GM18951 (cell line): ENCODE data around the gene DIP2B.

ENCODE experiments used
- POLR2A ChIP-seq: IDR thresholded peaks from 4 replicates; pipeline ENCODE4 v1.6.1; 2011; ENCODE audit warnings: mild to moderate bottlenecking; ENCODE audit not compliant: insufficient read length, insufficient read depth; ENCODE audit errors: extremely low read depth
- in situ Hi-C: fragments of 300-500 bp; cut with MboI; formaldehyde crosslinking; loops from one replicate; pipeline ENCODE4 v1.12.0; 2022; ENCODE audit warnings: low sequenced_read_pairs, mixed read lengths, inconsistent platforms; ENCODE audit not compliant: unreplicated experiment

DIP2B gene

DNA sequence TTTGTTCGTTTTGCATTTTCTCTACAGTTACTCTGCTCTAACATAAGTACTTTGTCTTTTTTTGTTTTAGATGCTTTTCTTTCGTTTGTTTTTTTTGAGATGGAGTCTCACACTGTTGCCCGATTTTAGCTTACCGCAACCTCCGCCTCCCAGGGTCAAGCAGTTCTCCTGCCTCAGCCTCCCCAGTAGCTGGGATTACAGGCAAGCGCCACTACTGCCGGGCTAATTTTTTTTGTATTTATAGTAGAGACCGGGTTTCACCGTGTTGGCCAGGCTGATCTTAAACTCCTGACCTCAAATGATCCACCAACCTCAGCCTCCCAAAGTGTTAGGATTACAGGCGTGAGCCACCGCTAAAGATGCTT lies 2.7 kb downstream of the DIP2B start:
- no peak for TF ChIP-seq POLR2A
- in situ Hi-C loops = loop anchor here (5.0 to 25.0 kb wide), 2 partner anchors 130 to 505 kb away; no protein-coding TSS in a partner anchor

DNA sequence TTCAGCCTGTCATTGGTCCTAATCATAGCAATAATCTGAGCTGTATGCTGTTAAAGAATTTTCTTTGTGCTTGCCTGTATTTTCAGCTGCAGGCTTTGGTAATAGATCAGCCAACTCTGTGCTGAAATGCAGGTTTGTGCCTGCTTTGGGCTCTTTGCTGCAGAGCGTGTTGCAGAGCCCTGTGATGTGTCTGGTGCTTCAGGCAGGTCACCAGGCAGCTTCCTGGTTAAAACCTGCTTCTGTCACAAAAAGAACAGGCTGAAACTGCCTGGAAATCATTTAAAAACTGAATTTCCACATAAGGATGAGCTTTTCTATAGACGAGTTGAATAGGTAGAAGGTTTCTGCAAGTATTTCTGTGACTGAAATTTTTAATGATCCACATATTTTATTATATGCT lies 3.1 kb downstream of the DIP2B start:
- in situ Hi-C loops = loop anchor here (5.0 to 25.0 kb wide), 2 partner anchors 129 to 504 kb away; no protein-coding TSS in a partner anchor
- no peak for TF ChIP-seq POLR2A

DNA sequence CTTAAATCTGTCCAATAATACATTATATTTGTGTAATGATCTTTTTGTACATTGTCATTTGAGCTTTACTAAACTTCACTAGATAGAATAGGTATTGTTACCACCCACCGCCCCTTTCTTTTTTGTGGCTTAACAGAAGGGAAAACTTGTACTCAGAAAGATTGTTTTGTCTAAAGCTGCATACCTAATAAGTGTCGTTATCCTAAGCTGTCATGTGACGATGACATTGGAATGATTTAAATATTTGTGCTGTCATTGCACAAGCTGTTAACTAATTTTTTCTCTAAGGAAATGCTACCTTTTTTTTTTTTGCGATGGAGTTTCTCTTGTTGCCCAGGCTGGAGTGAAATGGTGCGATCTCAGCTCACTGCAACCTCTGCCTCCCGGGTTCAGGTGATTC lies 3.6 kb downstream of the DIP2B start:
- TF ChIP-seq POLR2A = no peak

DNA sequence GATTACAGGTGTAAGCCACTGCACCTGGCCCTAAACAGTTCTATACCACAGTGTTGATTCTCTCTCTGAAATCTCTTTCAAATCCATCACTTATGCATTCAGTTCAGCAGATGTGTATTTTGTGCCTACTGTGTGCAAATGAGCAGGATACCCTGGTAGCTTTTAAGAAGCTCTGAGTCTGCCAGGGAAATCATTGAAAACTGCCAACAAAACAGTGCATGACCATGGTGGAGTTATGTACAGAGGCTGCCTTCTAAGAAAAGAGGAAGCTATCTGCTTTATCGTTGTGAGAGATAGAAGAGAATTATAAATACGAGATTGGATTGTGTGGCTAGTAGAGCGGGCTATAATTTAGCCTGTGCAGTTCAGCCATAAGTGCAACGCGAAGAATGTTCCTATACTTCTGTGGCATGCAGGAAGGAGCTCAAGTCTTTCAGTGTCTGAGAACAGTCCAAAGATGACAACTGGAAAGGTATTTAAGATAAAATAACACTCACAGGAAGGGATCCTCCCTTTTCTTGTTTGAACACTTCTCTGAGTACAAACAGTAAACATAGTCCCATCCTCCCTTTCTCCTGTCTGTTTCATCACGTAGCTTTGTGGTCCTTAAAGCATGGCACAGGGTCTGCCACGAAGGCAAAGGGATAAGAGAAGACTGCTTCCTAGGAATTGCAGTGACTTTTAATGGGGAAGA lies 4.3 kb downstream of the DIP2B start:
- no peak for TF ChIP-seq POLR2A
- in situ Hi-C loops = loop anchor here (5.0 to 25.0 kb wide), 2 partner anchors 128 to 503 kb away; no protein-coding TSS in a partner anchor

More for the DNA sequence above, 3.6 kb downstream of the DIP2B start:
- in situ Hi-C loops = loop anchor here (5.0 to 25.0 kb wide), 2 partner anchors 129 to 504 kb away; no protein-coding TSS in a partner anchor

DNA sequence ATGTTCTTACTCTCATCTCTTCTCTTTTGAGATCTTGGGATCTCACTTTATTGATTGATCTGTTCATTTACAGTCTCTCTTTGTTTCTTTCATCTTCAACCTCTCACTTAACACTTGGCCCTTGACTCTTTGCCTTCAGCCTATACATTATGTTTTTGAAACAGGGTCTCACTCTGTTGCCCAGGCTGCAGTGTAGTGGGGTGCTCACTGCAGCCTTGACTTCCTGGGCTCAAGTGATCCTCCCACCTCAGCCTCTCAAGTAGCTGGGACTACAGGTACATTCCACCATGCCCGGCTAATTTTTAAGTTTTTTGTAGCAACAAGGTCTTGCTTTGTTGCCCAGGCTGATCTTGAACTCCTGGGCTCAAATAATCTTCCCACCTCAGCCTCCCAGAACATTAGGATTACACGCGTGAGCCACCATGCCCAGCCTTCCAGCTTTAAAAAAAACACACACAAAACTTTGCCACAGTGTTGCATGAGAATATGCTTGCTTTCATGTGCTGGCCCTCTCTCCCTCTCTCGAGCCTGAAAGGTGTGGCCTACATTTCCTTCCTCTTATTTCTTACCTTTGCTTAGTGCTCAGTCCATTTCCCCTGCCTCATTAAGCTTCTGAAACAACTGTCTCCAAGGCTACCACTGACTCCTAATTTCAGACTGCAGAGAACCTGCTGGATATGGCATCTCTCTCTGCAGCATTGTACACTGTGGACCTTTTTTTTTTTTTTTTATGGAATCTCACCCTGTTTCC lies 9.9 kb downstream of the DIP2B start:
- in situ Hi-C loops = loop anchor here (25.0 kb wide), 1 partner anchor 498 kb away; no protein-coding TSS in a partner anchor

DNA sequence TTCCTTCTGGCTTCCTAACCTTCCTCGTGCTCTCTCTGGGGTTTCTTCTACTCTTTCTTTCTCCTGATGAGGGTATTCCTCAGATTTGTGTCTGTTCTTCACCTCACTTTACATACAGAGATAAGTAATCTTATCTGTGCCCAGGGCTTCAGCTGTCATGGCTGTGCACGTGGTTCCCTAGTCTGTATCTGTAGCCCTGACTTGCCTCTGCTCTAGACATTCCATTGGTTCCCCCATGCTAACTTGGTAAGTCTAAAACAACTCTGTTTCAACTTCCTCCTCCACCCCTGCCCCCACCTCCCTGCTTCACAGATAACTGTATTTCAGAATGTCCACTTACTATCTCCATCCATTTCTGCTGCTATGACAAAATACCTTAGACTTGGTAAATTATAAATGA lies 10.8 kb downstream of the DIP2B start:
- TF ChIP-seq POLR2A = no peak
- in situ Hi-C loops = loop anchor here (25.0 kb wide), 1 partner anchor 497 kb away; no protein-coding TSS in a partner anchor

More for the DNA sequence above, 9.9 kb downstream of the DIP2B start:
- no peak for TF ChIP-seq POLR2A

DNA sequence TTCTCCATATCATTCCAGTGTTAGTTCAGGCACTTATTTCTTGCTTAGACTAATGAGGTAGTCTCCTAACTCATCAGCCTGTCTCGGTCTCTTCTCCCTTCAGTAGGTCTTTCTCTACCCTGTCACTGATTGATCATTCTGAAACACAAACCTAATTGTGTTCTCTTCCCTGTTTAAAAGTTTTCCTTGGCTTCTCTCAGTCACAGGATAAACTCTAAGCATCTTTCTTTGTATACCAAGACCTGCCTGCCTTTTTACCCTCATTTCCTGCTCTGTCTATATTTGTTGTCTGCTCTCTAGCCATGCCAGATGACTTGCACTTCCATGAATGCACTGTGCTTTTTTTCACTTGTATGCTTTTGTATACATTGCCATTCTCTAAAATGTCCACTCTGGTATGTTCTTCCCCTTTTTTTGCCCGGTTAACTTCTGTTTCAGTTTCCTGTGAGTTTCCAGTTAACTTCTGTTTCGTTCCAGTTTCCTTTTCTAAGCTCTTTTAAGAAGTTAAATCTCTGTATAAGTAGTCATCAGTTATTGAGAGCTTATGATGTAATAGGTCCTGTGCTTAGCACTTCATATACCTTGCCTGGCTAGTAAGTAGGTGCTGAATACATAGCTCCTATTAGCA lies 12.8 kb downstream of the DIP2B start:
- in situ Hi-C loops = loop anchor here (25.0 kb wide), 1 partner anchor 495 kb away; no protein-coding TSS in a partner anchor
- TF ChIP-seq POLR2A = no peak

DNA sequence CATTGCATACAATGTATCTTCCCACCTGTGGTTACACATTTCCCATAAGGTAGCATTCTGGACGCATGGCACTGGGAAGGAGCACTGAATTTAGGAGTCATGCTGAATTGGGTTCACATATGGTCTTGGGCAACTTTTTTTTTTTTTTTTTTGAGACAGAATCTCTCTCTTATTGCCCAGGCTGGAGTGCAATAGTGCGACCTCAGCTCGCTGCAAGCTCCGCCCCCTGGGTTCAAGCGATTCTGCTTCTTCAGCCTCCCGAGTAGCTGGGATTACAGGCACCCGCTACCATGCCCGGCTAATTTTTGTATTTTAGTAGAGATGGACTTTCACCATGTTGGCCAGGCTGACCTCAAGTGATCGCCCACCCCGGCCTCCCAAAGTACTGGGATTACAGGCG lies 13.3 kb downstream of the DIP2B start:
- in situ Hi-C loops = loop anchor here (25.0 kb wide), 1 partner anchor 494 kb away; no protein-coding TSS in a partner anchor
- TF ChIP-seq POLR2A = no peak

DNA sequence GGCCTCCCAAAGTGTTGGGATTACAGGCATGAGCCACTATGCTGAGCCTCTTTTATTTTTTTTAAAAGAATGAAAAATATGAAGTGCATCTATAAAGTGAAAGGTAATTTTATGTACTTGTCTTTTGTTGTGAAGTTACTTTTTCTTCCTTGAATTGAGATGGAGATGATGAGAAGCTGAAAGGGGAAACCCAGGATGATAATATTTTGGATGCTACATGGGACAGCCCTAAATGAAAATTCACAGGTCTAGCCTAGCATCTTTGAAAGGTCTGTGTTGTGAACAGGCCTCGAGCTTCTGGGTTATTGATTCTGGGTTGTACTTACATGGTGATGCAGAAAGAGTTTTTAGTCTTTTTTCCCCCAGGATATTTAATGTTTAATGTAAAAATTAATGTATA lies 14.6 kb downstream of the DIP2B start:
- no peak for TF ChIP-seq POLR2A
- in situ Hi-C loops = loop anchor here (25.0 kb wide), 1 partner anchor 493 kb away; no protein-coding TSS in a partner anchor

DNA sequence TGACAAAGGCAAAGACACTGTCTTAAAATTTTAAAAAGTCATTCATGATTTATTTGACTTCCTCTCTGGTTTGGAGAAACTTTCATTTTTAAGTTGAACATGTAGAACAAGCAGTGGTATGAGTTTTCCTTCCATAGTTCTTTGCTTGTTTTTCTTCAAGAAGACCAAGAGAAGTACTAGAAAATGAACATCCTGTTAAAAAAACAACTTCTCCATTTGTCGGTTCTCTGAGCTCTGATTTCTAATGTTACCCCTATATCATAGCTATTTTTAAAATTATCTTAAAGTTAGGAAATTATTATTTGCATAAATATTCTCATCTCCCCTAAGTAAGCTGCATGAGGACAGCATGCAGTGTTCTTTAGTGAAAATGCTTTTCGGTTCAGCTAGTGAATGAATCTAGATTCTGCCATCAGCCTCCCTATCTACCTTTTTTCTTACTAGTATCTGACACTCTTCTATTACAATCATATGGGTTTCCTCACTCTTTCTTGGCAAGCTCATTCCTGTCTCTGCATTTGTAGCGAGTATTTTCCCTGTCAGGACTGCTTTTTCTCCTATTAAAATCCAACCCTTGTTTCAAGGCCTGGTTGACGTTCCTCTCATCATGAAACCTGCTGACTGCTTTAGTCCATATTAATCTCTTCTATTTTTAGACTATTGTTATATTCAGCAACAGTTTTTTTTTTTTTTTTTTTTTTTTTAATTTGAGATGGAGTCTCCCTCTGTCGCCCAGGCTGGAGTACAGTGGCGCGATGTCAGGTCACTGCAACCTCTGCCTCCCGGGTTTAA lies 15.8 kb downstream of the DIP2B start:
- TF ChIP-seq POLR2A = no peak
- in situ Hi-C loops = loop anchor here (25.0 kb wide), 1 partner anchor 492 kb away; no protein-coding TSS in a partner anchor

DNA sequence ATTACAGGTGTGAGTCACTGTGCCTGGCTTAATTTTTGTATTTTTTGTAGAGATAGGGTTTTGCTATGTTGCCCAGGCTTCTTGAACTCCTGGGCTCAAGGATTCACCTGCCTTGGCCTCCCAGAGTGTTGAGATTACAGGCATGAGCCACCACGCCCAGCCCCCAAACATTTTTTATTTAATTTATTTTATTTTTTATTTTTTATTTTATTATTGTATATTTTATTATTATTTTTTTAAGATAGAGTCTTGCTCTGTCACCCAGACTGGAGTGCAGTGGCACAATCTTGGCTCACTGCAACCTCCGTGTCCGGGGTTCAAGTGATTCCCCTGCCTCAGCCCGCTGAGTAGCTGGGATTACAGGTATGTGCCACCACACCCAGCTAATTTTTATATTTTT lies 17.0 kb downstream of the DIP2B start:
- in situ Hi-C loops = loop anchor here (25.0 kb wide), 1 partner anchor 491 kb away; no protein-coding TSS in a partner anchor

DNA sequence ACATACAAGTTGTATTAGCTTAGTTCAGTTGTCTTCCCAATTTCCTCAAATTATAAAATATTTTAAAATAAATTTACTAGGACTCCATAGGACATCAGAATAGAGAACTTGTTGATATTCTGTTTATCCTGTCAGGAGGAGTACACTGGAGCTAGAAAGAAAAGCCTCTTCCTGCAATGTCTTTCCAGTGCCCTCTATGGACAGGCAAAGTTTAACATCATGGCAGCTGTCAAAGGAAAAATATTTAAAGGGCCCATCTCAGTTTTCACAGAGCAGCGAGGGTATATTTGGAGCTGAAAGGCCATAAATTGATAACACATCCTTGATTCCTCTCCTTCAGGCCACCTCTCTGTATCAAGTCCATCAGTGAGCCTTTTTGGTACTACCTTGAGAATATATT lies 19.0 kb downstream of the DIP2B start:
- no peak for TF ChIP-seq POLR2A
- in situ Hi-C loops = loop anchor here (25.0 kb wide), 1 partner anchor 489 kb away; no protein-coding TSS in a partner anchor
